ENCODE measurements around the gene CDH20. TPM values are rescaled to one million over a fixed set of nuclear protein-coding genes. Genes with fewer than 3 reads are reported as not detected.

The CDH20 gene
- total RNA-seq, 2 experiments from 2014 or later, result not detected

- no peaks in the 10 kb centered on the region for H3K27me3 Mint-ChIP-seq
- TF ChIP-seq, protein P1, sequence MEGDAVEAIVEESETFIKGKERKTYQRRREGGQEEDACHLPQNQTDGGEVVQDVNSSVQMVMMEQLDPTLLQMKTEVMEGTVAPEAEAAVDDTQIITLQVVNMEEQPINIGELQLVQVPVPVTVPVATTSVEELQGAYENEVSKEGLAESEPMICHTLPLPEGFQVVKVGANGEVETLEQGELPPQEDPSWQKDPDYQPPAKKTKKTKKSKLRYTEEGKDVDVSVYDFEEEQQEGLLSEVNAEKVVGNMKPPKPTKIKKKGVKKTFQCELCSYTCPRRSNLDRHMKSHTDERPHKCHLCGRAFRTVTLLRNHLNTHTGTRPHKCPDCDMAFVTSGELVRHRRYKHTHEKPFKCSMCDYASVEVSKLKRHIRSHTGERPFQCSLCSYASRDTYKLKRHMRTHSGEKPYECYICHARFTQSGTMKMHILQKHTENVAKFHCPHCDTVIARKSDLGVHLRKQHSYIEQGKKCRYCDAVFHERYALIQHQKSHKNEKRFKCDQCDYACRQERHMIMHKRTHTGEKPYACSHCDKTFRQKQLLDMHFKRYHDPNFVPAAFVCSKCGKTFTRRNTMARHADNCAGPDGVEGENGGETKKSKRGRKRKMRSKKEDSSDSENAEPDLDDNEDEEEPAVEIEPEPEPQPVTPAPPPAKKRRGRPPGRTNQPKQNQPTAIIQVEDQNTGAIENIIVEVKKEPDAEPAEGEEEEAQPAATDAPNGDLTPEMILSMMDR (IDR thresholded peaks at IDR 0.05), result no peak
Observed at GRCh38 chr18:61471942-61472341, 138.7 kb downstream of the CDH20 start.

DNA sequence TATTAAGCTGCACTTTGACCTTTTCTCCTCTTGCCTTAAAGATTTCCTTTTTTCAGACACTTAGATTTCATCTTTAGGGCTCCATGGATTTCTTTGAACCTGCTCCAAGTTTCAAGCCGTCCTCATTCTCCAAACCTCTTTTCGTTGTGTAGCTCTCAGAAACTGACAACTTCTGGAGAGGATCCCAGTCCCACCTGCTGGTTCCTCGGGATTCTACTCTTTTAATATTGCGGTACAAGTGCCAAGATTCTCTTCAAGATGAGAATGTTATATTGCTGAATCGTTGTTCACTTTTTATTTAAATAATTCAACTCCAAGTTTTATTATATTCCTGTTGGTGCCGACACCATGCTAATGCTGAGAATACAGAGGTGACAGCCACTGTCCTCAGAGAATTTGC lies 141.1 kb downstream of the CDH20 start:
- ATAC-seq (no peak), DNase-seq (no peak)
- Mint-ChIP-seq H3K4me1 (ENCODE audit: low read depth) (no peaks in the 10 kb centered on the region), H3K36me3 (ENCODE audit: low read depth) (no peaks in the 10 kb centered on the region), H3K9me3 (no peaks in the 10 kb centered on the region), H3K27ac (no peak overlapping the region), H3K27me3 (no peaks in the 10 kb centered on the region), H3K4me3 (no peak overlapping the region)
- POLR2A ChIA-PET, result no interaction called here
- TF ChIP-seq, protein P1 (IDR thresholded peaks at IDR 0.05), result no peak
- CTCF ChIA-PET, result no interaction called here
- intact Hi-C loops (cut with micrococcal nuclease), result no loop called here

More at GRCh38 chr18:61471942-61472341, 138.7 kb downstream of the CDH20 start:
- no peak overlapping the region for H3K4me3 Mint-ChIP-seq
- no peak overlapping the region for H3K27ac Mint-ChIP-seq
- H3K4me1 Mint-ChIP-seq (ENCODE audit: low read depth), result no peaks in the 10 kb centered on the region
- ChIA-PET POLR2A (no interaction called here), CTCF (no interaction called here)
- intact Hi-C loops (cut with micrococcal nuclease), result no loop called here
- DNase-seq, result no peak
- H3K36me3 Mint-ChIP-seq (ENCODE audit: low read depth), result no peaks in the 10 kb centered on the region
- no peaks in the 10 kb centered on the region for H3K9me3 Mint-ChIP-seq
- no peak for ATAC-seq

GRCh38 chr18:61474918-61475317 lies 141.7 kb downstream of the CDH20 start:
- H3K27me3 Mint-ChIP-seq, result no peaks in the 10 kb centered on the region
- TF ChIP-seq, protein P1 (IDR thresholded peaks at IDR 0.05), result no peak
- no peaks in the 10 kb centered on the region for H3K9me3 Mint-ChIP-seq
- no peaks in the 10 kb centered on the region for H3K4me1 Mint-ChIP-seq (ENCODE audit: low read depth)
- no peak overlapping the region for H3K4me3 Mint-ChIP-seq
- no peak overlapping the region for H3K27ac Mint-ChIP-seq
- DNase-seq (no peak), ATAC-seq (no peak)
- ChIA-PET CTCF (no interaction called here), POLR2A (no interaction called here)
- no peaks in the 10 kb centered on the region for H3K36me3 Mint-ChIP-seq (ENCODE audit: low read depth)
- intact Hi-C loops (cut with micrococcal nuclease), result no loop called here

- ChIA-PET POLR2A (no interaction called here), CTCF (no interaction called here)
- Mint-ChIP-seq H3K4me3 (no peak overlapping the region), H3K9me3 (no peaks in the 10 kb centered on the region), H3K36me3 (ENCODE audit: low read depth) (no peaks in the 10 kb centered on the region), H3K27ac (no peak overlapping the region), H3K4me1 (ENCODE audit: low read depth) (no peaks in the 10 kb centered on the region), H3K27me3 (no peaks in the 10 kb centered on the region)
- TF ChIP-seq, protein P1 (IDR thresholded peaks at IDR 0.05), result no peak
- no peak for ATAC-seq
- intact Hi-C loops (cut with micrococcal nuclease), result no loop called here
- DNase-seq, result no peak
Observed at GRCh38 chr18:61475931-61476330, 142.7 kb downstream of the CDH20 start.

- no peaks in the 10 kb centered on the region for H3K4me1 Mint-ChIP-seq (ENCODE audit: low read depth)
- no peaks in the 10 kb centered on the region for H3K27me3 Mint-ChIP-seq
- no peak overlapping the region for H3K27ac Mint-ChIP-seq
- ChIA-PET CTCF (no interaction called here), POLR2A (no interaction called here)
- TF ChIP-seq, protein P1 (IDR thresholded peaks at IDR 0.05), result no peak
- intact Hi-C loops (cut with micrococcal nuclease), result no loop called here
- no peak overlapping the region for H3K4me3 Mint-ChIP-seq
- no peak for ATAC-seq
- no peak for DNase-seq
- no peaks in the 10 kb centered on the region for H3K9me3 Mint-ChIP-seq
- no peaks in the 10 kb centered on the region for H3K36me3 Mint-ChIP-seq (ENCODE audit: low read depth)
Observed at GRCh38 chr18:61489334-61489733, 156.1 kb downstream of the CDH20 start.

All from activated CD8-positive, alpha-beta T cell treated with anti-CD3 and anti-CD28 coated beads for 36 hours (primary cell).